Measurements from ENCODE around the gene SEMA4C.

Gene SEMA4C

GRCh38 chr2:96869822-96870625 lies at the start of gene SEMA4C:
Gene SEMA4C, minus strand, starts transcription at chr2:96870080. Its CDS starts 2,194 bp downstream, at chr2:96867886.
- DNase-seq: peak; percentile 31

GRCh38 chr2:96918754-96919550 lies 49.1 kb upstream of the SEMA4C start:
- DNase-seq: no peak

- DNase-seq: no peak
These were observed 48.3 kb upstream of the SEMA4C start for GRCh38 chr2:96918092-96918753.

GRCh38 chr2:96916646-96917543 lies 47.0 kb upstream of the SEMA4C start:
- no peak for DNase-seq

- DNase-seq: no peak
These were observed 46.3 kb upstream of the SEMA4C start for GRCh38 chr2:96916156-96916630.

- no peak for DNase-seq
These were observed 44.5 kb upstream of the SEMA4C start for GRCh38 chr2:96914332-96914731.

- DNase-seq: no peak
These were observed 43.7 kb upstream of the SEMA4C start for GRCh38 chr2:96913398-96914202.

GRCh38 chr2:96913117-96913397 lies 43.2 kb upstream of the SEMA4C start:
- DNase-seq: no peak

GRCh38 chr2:96912346-96913116 lies 42.7 kb upstream of the SEMA4C start:
- no peak for DNase-seq

GRCh38 chr2:96909611-96910021 lies 39.7 kb upstream of the SEMA4C start:
- DNase-seq: no peak

- DNase-seq: no peak
These were observed 37.5 kb upstream of the SEMA4C start for GRCh38 chr2:96907115-96908041.

- no peak for DNase-seq
These were observed 36.8 kb upstream of the SEMA4C start for GRCh38 chr2:96906729-96907114.

GRCh38 chr2:96903815-96904214 lies 33.9 kb upstream of the SEMA4C start:
- no peak for DNase-seq

- no peak for DNase-seq
These were observed 33.4 kb upstream of the SEMA4C start for GRCh38 chr2:96903318-96903717.

GRCh38 chr2:96900237-96900636 lies 30.4 kb upstream of the SEMA4C start:
- no peak for DNase-seq

GRCh38 chr2:96899413-96899741 lies 29.5 kb upstream of the SEMA4C start:
- DNase-seq: no peak

GRCh38 chr2:96898641-96899412 lies 28.9 kb upstream of the SEMA4C start:
- no peak for DNase-seq

- no peak for DNase-seq
These were observed 28.2 kb upstream of the SEMA4C start for GRCh38 chr2:96898135-96898505.

- DNase-seq: no peak
These were observed 27.7 kb upstream of the SEMA4C start for GRCh38 chr2:96897491-96898134.

All from NCI-H1105 (cell line).